K562 (cell line): ENCODE results near the gene MPPED1. TPM values are rescaled to one million over a fixed set of nuclear protein-coding genes. Genes with fewer than 3 reads are reported as not detected.

Experiments used
- ATAC-seq: fragments of 200-7000 bp; cut with Tn5 transposase; 3 replicates; pipeline ENCODE4 v1.9.1; 2020; ENCODE audit warnings: moderate library complexity
- BruUV-seq: library from RNA; stranded (reverse); fragments of 400-500 nt; replicated peaks from 2 replicates; lab custom pipeline; 2021; lab: Mats Ljungman, UMichigan
- CTCF ChIA-PET: fragments of 300-600 bp; formaldehyde crosslinking; extraction: SDS; loops from one replicate; lab custom pipeline; 2021; ENCODE audit warnings: low intra/inter-chr PET ratio; lab: Yijun Ruan, JAX
- POLR2A ChIA-PET: fragments of 300-600, 350-650 bp; sonication (Branson Sonifier 250); formaldehyde crosslinking; extraction: SDS; loops from one replicate; lab custom pipeline; 2021; ENCODE audit warnings: antibody characterized with exemption, inconsistent platforms; lab: Yijun Ruan, JAX
- DNase-seq, 4 experiments: peaks; one replicate each; pipeline versions ENCODE4 v3.0.0 to v3.0.0-alpha.2; 2011 to 2018; ENCODE audit warnings: low spot score in 3 of 4, mixed read lengths in 3 of 4; ENCODE audit errors: extremely low read depth in 1 of 4
- FAIRE-seq: peaks from 2 replicates; lab custom pipeline; 2011; peaks lifted over from hg19 to GRCh38; lab: Jason Lieb, UNC
- H2AFZ ChIP-seq: 2 replicates; pipeline ENCODE4 v1.6.0; 2011; ENCODE audit warnings: low read depth, low read length, control low read depth, inconsistent platforms
- H3K27ac ChIP-seq: fragments of 200-600 bp; 3 replicates; pipeline ENCODE4 v1.8.0; 2011; ENCODE audit warnings: low read depth, mild to moderate bottlenecking, control low read depth, inconsistent platforms, low read length, moderate library complexity, mixed read lengths; ENCODE audit errors: extremely low read depth
- H3K27me3 ChIP-seq, 2 experiments: fragments of 300-600 bp in 1 of 2; 2 replicates in 1 of 2; 3 replicates in 1 of 2; pipeline versions ENCODE4 v1.6.0 to v1.8.0; 2011; ENCODE audit warnings: inconsistent platforms in 2 of 2, low read length in 2 of 2, mild to moderate bottlenecking in 1 of 2, mixed read lengths in 1 of 2, moderate library complexity in 1 of 2; ENCODE audit not compliant: control insufficient read depth in 2 of 2, insufficient read depth in 2 of 2
- H3K36me3 ChIP-seq: fragments of 300-600 bp; 3 replicates; pipeline ENCODE4 v1.8.0; 2011; ENCODE audit warnings: mild to moderate bottlenecking, low read length, inconsistent platforms; ENCODE audit not compliant: control insufficient read depth, insufficient read depth
- H3K4me1 ChIP-seq, 2 experiments: fragments of 200-600 bp in 1 of 2; replicated peaks in 1 of 2; 2 replicates in 1 of 2; 3 replicates in 1 of 2; pipeline versions ENCODE4 v1.5.1 to v1.8.0; 2011; ENCODE audit warnings: inconsistent platforms in 2 of 2, low read length in 2 of 2, mild to moderate bottlenecking in 1 of 2, mixed read lengths in 1 of 2, moderate library complexity in 1 of 2; ENCODE audit not compliant: control insufficient read depth in 2 of 2, insufficient read depth in 2 of 2
- H3K4me2 ChIP-seq: 2 replicates; pipeline ENCODE4 v1.6.1; 2011; ENCODE audit warnings: low read length, control low read depth, inconsistent platforms, mixed read lengths; ENCODE audit not compliant: insufficient read depth
- H3K4me3 ChIP-seq: fragments of 200-600 bp; sonication (generic), shearing (Covaris generic); 2 replicates; pipeline ENCODE4 v1.5.1; 2016; ENCODE audit warnings: control low read depth, inconsistent platforms
- H3K79me2 ChIP-seq: fragments of 200-600 bp; 3 replicates; pipeline ENCODE4 v1.8.0; 2011; ENCODE audit warnings: low read length, inconsistent platforms; ENCODE audit not compliant: control insufficient read depth, insufficient read depth
- H3K9ac ChIP-seq, 2 experiments: 2 replicates each; pipeline versions ENCODE4 v1.6.0 to v1.6.1; 2011; ENCODE audit warnings: low read depth in 2 of 2, low read length in 2 of 2, control low read depth in 1 of 2, inconsistent platforms in 1 of 2, mild to moderate bottlenecking in 1 of 2, mixed read lengths in 1 of 2; ENCODE audit not compliant: insufficient read depth in 1 of 2
- H3K9me1 ChIP-seq: one replicate; pipeline ENCODE4 v1.6.0; 2011; ENCODE audit warnings: inconsistent platforms, mild to moderate bottlenecking, low read length, moderate library complexity; ENCODE audit not compliant: control insufficient read depth, insufficient read depth
- H3K9me3 ChIP-seq: replicated peaks from 2 replicates; pipeline ENCODE4 v1.5.1; 2011; ENCODE audit warnings: low read depth, low read length, inconsistent platforms; ENCODE audit not compliant: control insufficient read depth, insufficient read depth
- H4K20me1 ChIP-seq: replicated peaks from 2 replicates; pipeline ENCODE4 v1.6.1; 2011; ENCODE audit warnings: low read length, inconsistent platforms, mixed read lengths; ENCODE audit not compliant: control insufficient read depth, insufficient read depth
- L3MBTL2 ChIP-seq: fragments of 450-650 bp; IDR thresholded peaks from 2 replicates; pipeline ENCODE4 v1.6.1; 2016; ENCODE audit warnings: mild to moderate bottlenecking, moderate library complexity
- PBX2 ChIP-seq, 2 experiments: IDR thresholded peaks in 1 of 2; conservative IDR thresholded peaks in 1 of 2; 2 replicates each; pipeline ENCODE4 v1.6.1; 2016; ENCODE audit warnings: low read depth in 2 of 2, mild to moderate bottlenecking in 1 of 2, missing compliant biosample characterization in 1 of 2, missing genetic modification characterization in 1 of 2, moderate library complexity in 1 of 2
- SRSF9 ChIP-seq: fragments of 200-400 bp; formaldehyde crosslinking; IDR thresholded peaks from 2 replicates; pipeline ENCODE4 v1.6.1; 2017; ENCODE audit warnings: low read depth, low read length, borderline replicate concordance
- XRCC5 ChIP-seq: fragments of 200-400 bp; formaldehyde crosslinking; IDR thresholded peaks from 2 replicates; pipeline ENCODE4 v1.6.1; 2017; ENCODE audit warnings: low read depth, mild to moderate bottlenecking, low read length
- ZNF785 ChIP-seq: fragments of 250-450 bp; sonication (Bioruptor Pico); IDR thresholded peaks from 2 replicates; pipeline ENCODE4 v1.4.0; 2020; ENCODE audit warnings: mild to moderate bottlenecking
- ZNF79 ChIP-seq: fragments of 250-450 bp; sonication (Bioruptor Pico); IDR thresholded peaks from 2 replicates; pipeline ENCODE4 v1.4.0; 2020; ENCODE audit warnings: low read depth, mild to moderate bottlenecking, moderate library complexity
- WGBS: fragments of 100-300 bp; shearing (Covaris generic); methylation state at CpG from one replicate; pipeline ENCODE4 v1.1.6; 2016; ENCODE audit warnings: low coverage, mixed read lengths; ENCODE audit not compliant: insufficient coverage; ENCODE audit errors: missing lambda C conversion rate; 5-methylcytosine and 5-hydroxymethylcytosine counted together
- in situ Hi-C: fragments of 300-500 bp; cut with MboI; formaldehyde crosslinking; loops from 4 replicates; pipeline ENCODE4 v1.15.0; 2018; ENCODE audit warnings: inconsistent platforms, mixed read lengths
- intact Hi-C: fragments of 100-400 bp; cut with micrococcal nuclease; formaldehyde crosslinking; loops from 2 replicates; pipeline ENCODE4 v1.14.2; 2022
- polyA plus RNA-seq, 8 experiments: library from polyadenylated mRNA; depleted of rRNA in 4 of 8; stranded (reverse) in 5 of 8; unstranded in 3 of 8; fragments of >200 nt; fragmentation: Nextera tagmentation in 2 of 8; fragmentation: Illumina TruSeq in 1 of 8; extraction: Ambion mirVana in 2 of 8; extraction: Trizol in 1 of 8; gene quantifications; 2 replicates each; pipeline versions ENCODE4 v1.2.1 to v1.2.3, GENCODE V29; 2011 to 2014; ENCODE audit warnings: inconsistent platforms in 1 of 8, missing spikeins in 1 of 8
- total RNA-seq, 7 experiments: library from RNA; depleted of rRNA in 6 of 7; stranded (reverse); fragments of >200 nt in 6 of 7; fragmentation: Illumina TruSeq in 2 of 7; extraction: Trizol in 2 of 7; gene quantifications; 2 replicates each; pipeline versions ENCODE4 v1.2.1 to v1.2.3, GENCODE V29; 2011 to 2021; ENCODE audit warnings: low replicate concordance in 1 of 7
- TF ChIP-seq, protein P1 (sequence below): fragments of 250-450 bp; sonication (Bioruptor Pico); IDR thresholded peaks from 2 replicates; pipeline ENCODE4 v1.4.0; 2020; ENCODE audit warnings: mild to moderate bottlenecking, moderate library complexity, borderline replicate concordance

Gene MPPED1
- total and polyA plus RNA-seq, 9 of the 15 experiments (the other 6 are each of a cell fraction or from before 2014, with no cell fraction given) = not detected

DNA sequence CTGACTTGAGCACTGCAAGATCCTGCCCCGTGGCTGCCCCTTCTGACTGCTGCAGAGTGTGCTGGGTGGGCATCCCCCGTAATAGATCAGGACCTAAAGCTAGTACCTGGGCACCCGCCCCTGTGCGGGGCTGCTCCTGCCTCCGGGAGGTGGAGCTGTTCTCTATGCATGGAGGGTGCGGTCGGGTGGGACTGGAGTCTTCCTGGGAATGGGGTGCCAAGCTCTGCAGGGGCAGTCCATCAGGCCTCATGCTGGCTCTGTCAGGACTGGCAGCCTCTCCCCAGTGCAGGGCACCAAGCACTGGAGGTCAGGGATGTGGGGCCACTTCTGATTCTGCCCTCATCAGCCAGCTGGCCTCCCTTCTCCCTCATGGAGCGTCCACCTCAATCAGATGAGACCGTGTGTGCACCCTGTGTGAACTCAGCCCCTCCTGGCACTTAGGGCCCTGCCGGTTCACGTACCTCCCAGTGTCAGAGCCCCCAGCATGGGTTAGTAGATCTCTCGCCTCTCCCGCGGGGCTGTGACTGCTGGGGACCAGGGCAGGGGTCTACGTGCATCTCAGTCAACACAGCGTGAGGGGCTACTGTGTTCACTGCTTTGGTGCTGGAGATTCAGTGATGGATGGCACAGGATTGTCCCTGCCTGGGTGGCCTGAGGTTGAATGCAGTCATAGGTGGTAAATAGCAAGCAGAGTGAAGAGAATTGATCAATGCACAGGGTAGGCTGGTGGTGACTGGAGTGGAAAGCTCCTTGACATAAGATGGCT lies 30.8 kb downstream of the MPPED1 start:
- no TSS peak for BruUV-seq
- no peak for DNase-seq
- intact Hi-C loops = no loop called here
- H3K27ac ChIP-seq = no peak overlapping the region
- no peaks in the 10 kb centered on the region; a peak in 1 of 5 replicates for H3K4me1 ChIP-seq
- H3K9me1 ChIP-seq = no peaks in the 10 kb centered on the region
- ChIA-PET POLR2A (interaction anchor here (0.6 kb wide), 1 partner anchor 18 kb away, joined by 3 read pairs; no protein-coding TSS in a partner anchor), CTCF (interaction anchor here (0.7 kb wide), 1 partner anchor 189 kb away, joined by 3 read pairs; no protein-coding TSS in a partner anchor)
- no peak overlapping the region for H3K4me2 ChIP-seq
- ATAC-seq = no peak
- peaks cover 0 to 4% of the 10 kb centered on the region in 2 experiments; a peak in 1 of 5 replicates for H3K27me3 ChIP-seq
- no peaks in the 10 kb centered on the region for H3K36me3 ChIP-seq
- H2AFZ ChIP-seq = no peak overlapping the region
- H4K20me1 ChIP-seq = no peaks in the 10 kb centered on the region
- no peak for FAIRE-seq
- in situ Hi-C loops = no loop called here
- no peak overlapping the region for H3K4me3 ChIP-seq
- 3% methylated on average over 14 of the region's 16 CpGs for WGBS
- no peaks in the 10 kb centered on the region for H3K9me3 ChIP-seq
- H3K79me2 ChIP-seq = no peaks in the 10 kb centered on the region
- no peak overlapping the region for H3K9ac ChIP-seq
- TF ChIP-seq, protein P1, sequence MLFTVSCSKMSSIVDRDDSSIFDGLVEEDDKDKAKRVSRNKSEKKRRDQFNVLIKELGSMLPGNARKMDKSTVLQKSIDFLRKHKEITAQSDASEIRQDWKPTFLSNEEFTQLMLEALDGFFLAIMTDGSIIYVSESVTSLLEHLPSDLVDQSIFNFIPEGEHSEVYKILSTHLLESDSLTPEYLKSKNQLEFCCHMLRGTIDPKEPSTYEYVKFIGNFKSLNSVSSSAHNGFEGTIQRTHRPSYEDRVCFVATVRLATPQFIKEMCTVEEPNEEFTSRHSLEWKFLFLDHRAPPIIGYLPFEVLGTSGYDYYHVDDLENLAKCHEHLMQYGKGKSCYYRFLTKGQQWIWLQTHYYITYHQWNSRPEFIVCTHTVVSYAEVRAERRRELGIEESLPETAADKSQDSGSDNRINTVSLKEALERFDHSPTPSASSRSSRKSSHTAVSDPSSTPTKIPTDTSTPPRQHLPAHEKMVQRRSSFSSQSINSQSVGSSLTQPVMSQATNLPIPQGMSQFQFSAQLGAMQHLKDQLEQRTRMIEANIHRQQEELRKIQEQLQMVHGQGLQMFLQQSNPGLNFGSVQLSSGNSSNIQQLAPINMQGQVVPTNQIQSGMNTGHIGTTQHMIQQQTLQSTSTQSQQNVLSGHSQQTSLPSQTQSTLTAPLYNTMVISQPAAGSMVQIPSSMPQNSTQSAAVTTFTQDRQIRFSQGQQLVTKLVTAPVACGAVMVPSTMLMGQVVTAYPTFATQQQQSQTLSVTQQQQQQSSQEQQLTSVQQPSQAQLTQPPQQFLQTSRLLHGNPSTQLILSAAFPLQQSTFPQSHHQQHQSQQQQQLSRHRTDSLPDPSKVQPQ (CRISPR knock-in tag) = no peak
- TF ChIP-seq SRSF9 (no peak), ZNF79 (CRISPR knock-in tag) (no peak), PBX2 (CRISPR knock-in tag; IDR thresholded peaks at IDR 0.05; ENCODE audit: low read depth) (no peak), PBX2 (tag; conservative IDR thresholded peaks at IDR 0.05; ENCODE audit: low read depth) (no peak), ZNF785 (CRISPR knock-in tag) (no peak), L3MBTL2 (no peak), XRCC5 (no peak)
